HepG2 (cell line): Measurements from ENCODE around the gene CNP. TPM values are rescaled to one million over a fixed set of nuclear protein-coding genes. Genes with fewer than 3 reads are reported as not detected.
A peak's percentile ranks its signal among the peaks of the same experiment; 100 is the strongest.

Experiments
- GLMP ChIP-seq: sonication (generic); formaldehyde crosslinking; IDR thresholded peaks from 2 replicates; pipeline ENCODE4 v1.9.0; 2021; ENCODE audit warnings: missing genetic modification reagents, mild to moderate bottlenecking, borderline replicate concordance
- KDM5B ChIP-seq: sonication (generic); formaldehyde crosslinking; IDR thresholded peaks from 2 replicates; pipeline ENCODE4 v1.4.0; 2020; ENCODE audit warnings: missing genetic modification reagents, mild to moderate bottlenecking, borderline replicate concordance
- NCOA2 ChIP-seq: sonication (generic); formaldehyde crosslinking; IDR thresholded peaks from 2 replicates; pipeline ENCODE4 v1.8.0; 2022; ENCODE audit warnings: inconsistent platforms
- PHF20 ChIP-seq: sonication (generic); formaldehyde crosslinking; IDR thresholded peaks from 2 replicates; pipeline ENCODE4 v1.5.0; 2020; ENCODE audit warnings: mild to moderate bottlenecking, missing genetic modification reagents
- SAP130 ChIP-seq: IDR thresholded peaks from 2 replicates; pipeline ENCODE4 v1.6.1; 2016; ENCODE audit warnings: low read depth
- SMARCC2 ChIP-seq: fragments of 450-650 bp; IDR thresholded peaks from 2 replicates; pipeline ENCODE4 v1.6.1; 2017; ENCODE audit warnings: antibody characterized with exemption, mild to moderate bottlenecking
- SOX6 ChIP-seq, 2 experiments: fragments of 450-650 bp in 1 of 2; sonication (generic) in 1 of 2; formaldehyde crosslinking in 1 of 2; IDR thresholded peaks; 2 replicates each; pipeline versions ENCODE4 v1.4.0 to v1.6.1; 2017 to 2020; ENCODE audit warnings: antibody characterized with exemption in 1 of 2, mild to moderate bottlenecking in 1 of 2, missing genetic modification reagents in 1 of 2
- TMF1 ChIP-seq: sonication (generic); formaldehyde crosslinking; IDR thresholded peaks from 2 replicates; pipeline ENCODE4 v1.8.1; 2022; ENCODE audit warnings: low read depth, missing genetic modification reagents
- ZBTB25 ChIP-seq: IDR thresholded peaks from 2 replicates; pipeline ENCODE4 v1.6.1; 2018; ENCODE audit warnings: missing genetic modification reagents
- ZBTB37 ChIP-seq: sonication (generic); formaldehyde crosslinking; IDR thresholded peaks from 2 replicates; pipeline ENCODE4 v1.4.0; 2020; ENCODE audit warnings: mild to moderate bottlenecking, missing genetic modification reagents
- ZNF12 ChIP-seq: sonication (generic); formaldehyde crosslinking; IDR thresholded peaks from 2 replicates; pipeline ENCODE4 v1.5.0; 2020; ENCODE audit warnings: missing genetic modification reagents
- ZNF17 ChIP-seq: sonication (generic); formaldehyde crosslinking; IDR thresholded peaks from 2 replicates; pipeline ENCODE4 v1.5.0; 2020; ENCODE audit warnings: mild to moderate bottlenecking, missing genetic modification reagents
- ZNF34 ChIP-seq: sonication (generic); formaldehyde crosslinking; IDR thresholded peaks from 2 replicates; pipeline ENCODE4 v1.4.0; 2020; ENCODE audit warnings: mild to moderate bottlenecking, missing genetic modification reagents, borderline replicate concordance
- ZNF639 ChIP-seq: conservative IDR thresholded peaks from 2 replicates; pipeline ENCODE4 v1.6.1; 2018; ENCODE audit warnings: missing genetic modification reagents
- ZNF720 ChIP-seq: sonication (generic); formaldehyde crosslinking; IDR thresholded peaks from 2 replicates; pipeline ENCODE4 v1.4.0; 2020; ENCODE audit warnings: missing genetic modification reagents
- ZNF761 ChIP-seq: sonication (generic); formaldehyde crosslinking; conservative IDR thresholded peaks from 2 replicates; pipeline ENCODE4 v1.4.0; 2020; ENCODE audit warnings: mild to moderate bottlenecking, missing genetic modification reagents
- ZNF878 ChIP-seq: sonication (generic); formaldehyde crosslinking; IDR thresholded peaks from 2 replicates; pipeline ENCODE4 v1.8.1; 2023; ENCODE audit warnings: mild to moderate bottlenecking, missing genetic modification reagents, moderate library complexity
- polyA plus RNA-seq, 8 experiments: library from polyadenylated mRNA; depleted of rRNA in 3 of 8; stranded (reverse) in 7 of 8; unstranded in 1 of 8; fragments of >200 nt; fragmentation: Illumina TruSeq in 4 of 8; extraction: Trizol in 4 of 8; gene quantifications; 2 replicates each; pipeline versions ENCODE4 v1.2.1 to v1.2.3, GENCODE V29; 2011 to 2016; ENCODE audit warnings: low read depth in 4 of 8, missing spikeins in 1 of 8, mixed read lengths in 1 of 8; ENCODE audit not compliant: insufficient read depth in 1 of 8
- total RNA-seq, 5 experiments: library from RNA; depleted of rRNA; stranded (reverse); fragments of >200 nt; fragmentation: Illumina TruSeq; extraction: Trizol; gene quantifications; 2 replicates each; pipeline ENCODE4 v1.2.3, GENCODE V29; 2016; ENCODE audit warnings: low read depth in 1 of 5
- TF ChIP-seq, protein P1 (sequence below): sonication (generic); formaldehyde crosslinking; IDR thresholded peaks from 2 replicates; pipeline ENCODE4 v1.9.0; 2021; ENCODE audit warnings: mild to moderate bottlenecking, missing genetic modification reagents

The CNP gene
- total and polyA plus RNA-seq, 2 of the 13 experiments (the other 11 are each of a cell fraction or from before 2014, with no cell fraction given) = 97.2 to 161 TPM

DNA sequence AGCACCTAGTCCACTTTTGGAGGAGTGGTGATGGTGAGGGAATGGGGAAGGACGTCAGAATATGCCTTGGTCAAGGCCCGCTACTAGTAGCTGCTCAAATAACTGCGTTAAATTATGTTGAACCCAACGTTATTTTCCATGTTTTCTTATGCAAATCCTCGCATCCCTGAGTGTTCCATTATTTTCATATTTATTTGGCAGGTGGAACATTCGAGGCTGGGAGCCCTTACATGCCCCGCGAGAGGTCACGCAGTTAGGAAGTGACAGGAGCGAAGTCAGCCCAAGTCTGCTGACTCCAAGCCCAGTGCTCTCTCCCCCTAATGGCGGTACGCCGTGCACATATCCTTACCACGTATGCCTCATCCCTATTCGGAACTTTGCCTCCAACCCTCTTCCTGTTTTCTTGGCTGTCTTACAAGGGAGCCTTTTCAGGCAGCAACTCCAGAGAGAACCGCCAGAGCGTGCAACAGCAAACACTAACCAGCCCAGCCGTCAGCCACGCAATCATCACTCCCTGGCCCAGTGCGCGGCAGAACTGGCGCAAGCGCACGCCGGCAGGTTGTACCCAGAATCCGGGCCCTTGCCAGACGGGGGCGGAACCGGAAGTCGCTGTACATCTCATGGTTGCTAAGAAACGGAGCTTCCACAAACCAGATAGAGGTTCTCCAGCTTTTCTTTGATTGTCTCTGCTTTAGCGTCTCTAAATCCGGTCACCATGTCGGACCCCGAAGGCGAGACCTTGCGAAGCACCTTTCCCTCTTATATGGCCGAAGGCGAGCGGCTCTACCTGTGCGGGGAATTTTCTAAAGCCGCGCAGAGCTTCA, 36.4 kb upstream of the CNP start, which contains the start of gene ODAD4 (continued):
- TF ChIP-seq GLMP (CRISPR knock-in tag) (no peak), ZNF720 (CRISPR knock-in tag) (no peak), PHF20 (CRISPR knock-in tag) (peak; percentile 87), ZNF639 (CRISPR knock-in tag) (peak; percentile 78; the same call in 1 of the 2 replicates), ZNF17 (CRISPR knock-in tag) (no peak), ZNF12 (CRISPR knock-in tag) (peak; percentile 72; the same call in 1 of the 2 replicates), SAP130 (peak; percentile 97), SOX6 (IDR thresholded peaks at IDR 0.05) (no peak), SOX6 (CRISPR knock-in tag; IDR thresholded peaks at IDR 0.05) (peak; percentile 81), SMARCC2 (no peak), ZNF34 (CRISPR knock-in tag) (peak; percentile 84), ZBTB37 (CRISPR knock-in tag) (no peak), TMF1 (no peak), NCOA2 (CRISPR knock-in tag) (peak; percentile 81), KDM5B (CRISPR knock-in tag) (peak; percentile 91), ZNF878 (CRISPR knock-in tag) (peak; percentile 91), ZNF761 (CRISPR knock-in tag) (peak; percentile 92), ZBTB25 (CRISPR knock-in tag) (peak; percentile 83; the same call in 1 of the 2 replicates)
- TF ChIP-seq, protein P1, sequence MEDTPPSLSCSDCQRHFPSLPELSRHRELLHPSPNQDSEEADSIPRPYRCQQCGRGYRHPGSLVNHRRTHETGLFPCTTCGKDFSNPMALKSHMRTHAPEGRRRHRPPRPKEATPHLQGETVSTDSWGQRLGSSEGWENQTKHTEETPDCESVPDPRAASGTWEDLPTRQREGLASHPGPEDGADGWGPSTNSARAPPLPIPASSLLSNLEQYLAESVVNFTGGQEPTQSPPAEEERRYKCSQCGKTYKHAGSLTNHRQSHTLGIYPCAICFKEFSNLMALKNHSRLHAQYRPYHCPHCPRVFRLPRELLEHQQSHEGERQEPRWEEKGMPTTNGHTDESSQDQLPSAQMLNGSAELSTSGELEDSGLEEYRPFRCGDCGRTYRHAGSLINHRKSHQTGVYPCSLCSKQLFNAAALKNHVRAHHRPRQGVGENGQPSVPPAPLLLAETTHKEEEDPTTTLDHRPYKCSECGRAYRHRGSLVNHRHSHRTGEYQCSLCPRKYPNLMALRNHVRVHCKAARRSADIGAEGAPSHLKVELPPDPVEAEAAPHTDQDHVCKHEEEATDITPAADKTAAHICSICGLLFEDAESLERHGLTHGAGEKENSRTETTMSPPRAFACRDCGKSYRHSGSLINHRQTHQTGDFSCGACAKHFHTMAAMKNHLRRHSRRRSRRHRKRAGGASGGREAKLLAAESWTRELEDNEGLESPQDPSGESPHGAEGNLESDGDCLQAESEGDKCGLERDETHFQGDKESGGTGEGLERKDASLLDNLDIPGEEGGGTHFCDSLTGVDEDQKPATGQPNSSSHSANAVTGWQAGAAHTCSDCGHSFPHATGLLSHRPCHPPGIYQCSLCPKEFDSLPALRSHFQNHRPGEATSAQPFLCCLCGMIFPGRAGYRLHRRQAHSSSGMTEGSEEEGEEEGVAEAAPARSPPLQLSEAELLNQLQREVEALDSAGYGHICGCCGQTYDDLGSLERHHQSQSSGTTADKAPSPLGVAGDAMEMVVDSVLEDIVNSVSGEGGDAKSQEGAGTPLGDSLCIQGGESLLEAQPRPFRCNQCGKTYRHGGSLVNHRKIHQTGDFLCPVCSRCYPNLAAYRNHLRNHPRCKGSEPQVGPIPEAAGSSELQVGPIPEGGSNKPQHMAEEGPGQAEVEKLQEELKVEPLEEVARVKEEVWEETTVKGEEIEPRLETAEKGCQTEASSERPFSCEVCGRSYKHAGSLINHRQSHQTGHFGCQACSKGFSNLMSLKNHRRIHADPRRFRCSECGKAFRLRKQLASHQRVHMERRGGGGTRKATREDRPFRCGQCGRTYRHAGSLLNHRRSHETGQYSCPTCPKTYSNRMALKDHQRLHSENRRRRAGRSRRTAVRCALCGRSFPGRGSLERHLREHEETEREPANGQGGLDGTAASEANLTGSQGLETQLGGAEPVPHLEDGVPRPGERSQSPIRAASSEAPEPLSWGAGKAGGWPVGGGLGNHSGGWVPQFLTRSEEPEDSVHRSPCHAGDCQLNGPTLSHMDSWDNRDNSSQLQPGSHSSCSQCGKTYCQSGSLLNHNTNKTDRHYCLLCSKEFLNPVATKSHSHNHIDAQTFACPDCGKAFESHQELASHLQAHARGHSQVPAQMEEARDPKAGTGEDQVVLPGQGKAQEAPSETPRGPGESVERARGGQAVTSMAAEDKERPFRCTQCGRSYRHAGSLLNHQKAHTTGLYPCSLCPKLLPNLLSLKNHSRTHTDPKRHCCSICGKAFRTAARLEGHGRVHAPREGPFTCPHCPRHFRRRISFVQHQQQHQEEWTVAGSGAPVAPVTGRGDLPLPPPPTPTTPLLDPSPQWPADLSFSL (CRISPR knock-in tag) = no peak
